C4-2B (cell line): ENCODE measurements around the gene MSTN.

Experiments
- H3K27ac ChIP-seq: fragments of 450-650 bp; 2 replicates; pipeline ENCODE4 v1.5.1; 2017
- ZFX ChIP-seq: fragments of 450-650 bp; IDR thresholded peaks from 2 replicates; pipeline ENCODE4 v1.6.1; 2017
- TF ChIP-seq, protein P1 (sequence below): fragments of 450-650 bp; conservative IDR thresholded peaks from 2 replicates; pipeline ENCODE4 v1.5.1; 2017; ENCODE audit warnings: mild to moderate bottlenecking

The MSTN gene

DNA sequence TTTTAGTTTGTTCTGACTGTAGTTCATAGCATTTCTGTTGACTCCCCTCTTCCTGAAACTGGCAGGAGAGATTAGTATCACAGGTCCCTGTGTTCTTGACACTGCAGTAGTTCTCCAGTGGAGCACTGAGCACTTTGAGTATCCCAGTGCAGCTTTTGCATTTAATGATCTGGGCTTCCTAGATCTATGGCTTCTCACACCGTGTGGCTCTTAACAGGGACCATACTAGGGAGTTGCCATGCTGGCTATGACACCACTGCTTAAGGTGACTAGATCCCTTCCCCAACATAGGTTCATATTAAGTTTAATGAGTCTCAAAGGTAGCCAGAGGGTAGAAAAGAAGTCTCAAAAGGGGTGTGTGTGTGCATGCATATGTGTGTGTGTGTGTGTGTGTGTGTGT is 6.2 kb upstream of the MSTN start:
- H3K27ac ChIP-seq: no peak overlapping the region
- no peak for TF ChIP-seq ZFX
- TF ChIP-seq, protein P1, sequence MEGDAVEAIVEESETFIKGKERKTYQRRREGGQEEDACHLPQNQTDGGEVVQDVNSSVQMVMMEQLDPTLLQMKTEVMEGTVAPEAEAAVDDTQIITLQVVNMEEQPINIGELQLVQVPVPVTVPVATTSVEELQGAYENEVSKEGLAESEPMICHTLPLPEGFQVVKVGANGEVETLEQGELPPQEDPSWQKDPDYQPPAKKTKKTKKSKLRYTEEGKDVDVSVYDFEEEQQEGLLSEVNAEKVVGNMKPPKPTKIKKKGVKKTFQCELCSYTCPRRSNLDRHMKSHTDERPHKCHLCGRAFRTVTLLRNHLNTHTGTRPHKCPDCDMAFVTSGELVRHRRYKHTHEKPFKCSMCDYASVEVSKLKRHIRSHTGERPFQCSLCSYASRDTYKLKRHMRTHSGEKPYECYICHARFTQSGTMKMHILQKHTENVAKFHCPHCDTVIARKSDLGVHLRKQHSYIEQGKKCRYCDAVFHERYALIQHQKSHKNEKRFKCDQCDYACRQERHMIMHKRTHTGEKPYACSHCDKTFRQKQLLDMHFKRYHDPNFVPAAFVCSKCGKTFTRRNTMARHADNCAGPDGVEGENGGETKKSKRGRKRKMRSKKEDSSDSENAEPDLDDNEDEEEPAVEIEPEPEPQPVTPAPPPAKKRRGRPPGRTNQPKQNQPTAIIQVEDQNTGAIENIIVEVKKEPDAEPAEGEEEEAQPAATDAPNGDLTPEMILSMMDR: no peak

DNA sequence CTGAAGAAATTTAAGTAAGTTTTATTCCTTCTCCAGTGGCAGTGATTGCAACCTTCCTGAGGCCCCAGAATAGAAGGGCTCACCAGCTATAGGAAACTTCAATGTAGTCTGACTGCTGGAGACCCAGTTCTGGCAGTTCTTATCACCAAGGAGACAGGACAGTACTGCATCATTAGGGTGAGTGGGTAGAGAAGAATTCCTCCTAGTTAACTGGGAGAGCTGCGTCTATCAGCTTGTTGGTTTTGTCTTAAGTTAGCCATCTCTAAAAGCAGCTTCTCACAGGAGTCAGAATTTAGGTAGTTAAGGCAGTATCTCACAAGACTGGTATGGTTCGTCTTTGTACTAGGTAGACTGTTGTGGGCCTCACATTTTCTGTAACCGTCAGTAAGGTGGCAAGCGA is 3.3 kb upstream of the MSTN start:
- H3K27ac ChIP-seq: no peak overlapping the region
- TF ChIP-seq, protein P1: no peak
- TF ChIP-seq ZFX: no peak

DNA sequence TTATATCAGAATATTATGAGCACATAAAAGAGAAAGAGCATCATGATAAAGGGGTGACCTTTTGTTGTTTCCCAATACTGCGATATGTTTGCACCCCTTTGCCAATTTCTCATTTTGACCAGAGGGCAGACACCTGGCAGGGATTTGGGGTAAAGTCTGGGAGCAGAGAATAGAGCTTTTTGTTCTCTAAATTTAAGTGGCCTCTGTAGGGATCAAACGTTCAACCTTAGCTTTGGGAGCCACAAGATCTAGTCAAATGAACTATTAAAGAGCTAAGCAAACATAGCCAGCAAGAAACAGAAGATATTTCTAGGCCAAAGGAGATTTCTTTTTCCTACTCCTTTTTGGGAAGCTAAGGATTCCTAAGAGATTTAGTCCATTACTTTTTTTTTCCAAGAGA is 1.1 kb upstream of the MSTN start:
- TF ChIP-seq, protein P1: no peak
- TF ChIP-seq ZFX: no peak
- no peak overlapping the region for H3K27ac ChIP-seq

DNA sequence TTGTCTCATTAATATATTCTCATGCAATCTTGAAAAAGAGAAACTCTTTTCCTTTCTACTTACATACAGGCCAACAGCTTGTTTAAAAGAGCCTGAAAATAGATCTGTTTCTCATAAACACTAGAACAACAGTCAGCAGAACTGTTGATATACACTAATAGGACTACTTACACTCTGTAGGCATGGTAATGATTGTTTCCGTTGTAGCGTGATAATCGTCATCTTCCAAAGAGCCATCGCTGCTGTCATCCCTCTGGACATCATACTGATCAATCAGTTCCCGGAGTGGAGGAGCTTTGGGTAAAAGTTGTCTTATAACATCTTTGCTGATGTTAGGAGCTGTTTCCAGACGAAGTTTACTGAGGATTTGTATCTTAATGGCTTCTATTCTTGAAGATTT is 476 bp downstream of the MSTN start:
- H3K27ac ChIP-seq: no peak overlapping the region
- no peak for TF ChIP-seq ZFX
- TF ChIP-seq, protein P1: no peak

DNA sequence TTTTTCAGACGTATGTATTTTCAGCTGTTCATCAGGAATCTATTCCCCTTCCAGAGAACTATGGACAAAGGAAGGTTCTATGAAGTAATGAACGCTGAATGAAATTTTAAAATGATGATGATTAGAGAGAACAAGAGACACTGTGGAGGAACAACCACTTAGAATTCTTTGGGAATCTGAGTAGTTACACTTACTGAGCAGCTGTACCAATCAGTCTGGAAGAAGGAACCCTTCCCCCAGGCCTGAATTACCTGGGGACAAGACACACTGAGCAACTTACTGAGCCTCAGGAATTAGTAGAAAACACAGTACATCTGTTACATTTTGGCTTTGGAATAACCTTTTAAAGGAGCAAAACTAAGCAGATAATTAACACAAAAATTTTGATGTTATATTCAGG is 1.9 kb downstream of the MSTN start:
- H3K27ac ChIP-seq: no peak overlapping the region
- TF ChIP-seq ZFX: no peak
- TF ChIP-seq, protein P1: no peak

DNA sequence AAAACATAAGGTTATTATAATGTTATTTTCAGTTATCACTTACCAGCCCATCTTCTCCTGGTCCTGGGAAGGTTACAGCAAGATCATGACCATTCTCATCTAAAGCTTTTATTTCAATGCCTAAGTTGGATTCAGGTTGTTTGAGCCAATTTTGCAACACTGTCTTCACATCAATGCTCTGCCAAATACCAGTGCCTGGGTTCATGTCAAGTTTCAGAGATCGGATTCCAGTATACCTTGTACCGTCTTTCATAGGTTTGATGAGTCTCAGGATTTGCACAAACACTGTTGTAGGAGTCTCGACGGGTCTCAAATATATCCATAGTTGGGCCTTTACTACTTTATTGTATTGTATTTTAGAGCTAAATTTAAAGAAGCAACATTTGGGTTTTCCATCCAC is 2.5 kb downstream of the MSTN start:
- H3K27ac ChIP-seq: no peak overlapping the region
- TF ChIP-seq ZFX: no peak
- TF ChIP-seq, protein P1: no peak

DNA sequence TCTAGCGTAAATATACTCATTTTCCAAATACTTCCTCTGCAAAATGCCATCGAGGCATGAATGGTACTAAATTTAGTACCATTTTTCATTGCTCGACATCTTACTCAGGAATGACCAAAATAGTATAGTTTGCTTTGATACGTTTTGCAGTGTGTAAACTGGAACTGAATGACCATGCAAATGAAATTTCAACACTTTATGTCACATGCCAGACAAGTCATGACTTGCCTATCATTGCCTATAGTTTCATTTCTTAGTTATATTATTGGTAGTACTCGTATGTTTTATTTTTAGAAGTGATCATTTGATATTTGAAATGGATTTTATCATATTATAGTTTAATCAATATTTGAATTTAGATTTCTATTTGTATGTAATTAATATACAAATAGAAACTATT is 9.1 kb downstream of the MSTN start:
- no peak for TF ChIP-seq ZFX
- TF ChIP-seq, protein P1: no peak
- H3K27ac ChIP-seq: no peak overlapping the region
